OCI-M2 (cell line): ENCODE results near the gene RAP1GAP2.
"Not testable (repeated sequence)": the region's sequence is repeated elsewhere in the genome, so short reads cannot be mapped to it uniquely, and the experiment has no call there.

Source experiments
- DNase-seq: peaks from one replicate; lab custom pipeline; 2025; ENCODE audit not compliant: unreplicated experiment; lab: John Stamatoyannopoulos, UW

Gene RAP1GAP2

DNA sequence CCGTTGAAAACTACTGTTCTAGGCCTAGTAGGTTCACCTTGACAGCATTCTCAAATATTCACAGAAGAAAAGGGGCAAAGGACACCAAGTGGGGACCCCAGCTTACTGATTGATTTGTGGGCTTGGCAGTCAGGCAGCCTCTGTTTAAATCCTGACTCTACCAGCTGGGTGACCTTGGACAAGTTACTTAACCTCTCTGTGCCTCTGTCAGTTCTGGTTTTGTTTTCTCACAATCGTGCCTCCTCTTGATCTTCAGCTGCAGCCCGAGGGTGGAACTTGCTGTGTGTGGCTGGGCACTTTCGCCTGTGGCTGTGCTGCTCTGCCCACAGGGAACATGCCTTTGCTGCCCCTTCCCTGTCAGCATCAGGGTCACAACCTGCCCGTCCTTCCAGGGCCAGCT is 17.8 kb downstream of the RAP1GAP2 start:
- no peak for DNase-seq

GRCh38 chr17:2814481-2815341 is 18.5 kb downstream of the RAP1GAP2 start:
- DNase-seq: no peak

GRCh38 chr17:2815781-2816185 is 19.5 kb downstream of the RAP1GAP2 start:
- no peak for DNase-seq

DNA sequence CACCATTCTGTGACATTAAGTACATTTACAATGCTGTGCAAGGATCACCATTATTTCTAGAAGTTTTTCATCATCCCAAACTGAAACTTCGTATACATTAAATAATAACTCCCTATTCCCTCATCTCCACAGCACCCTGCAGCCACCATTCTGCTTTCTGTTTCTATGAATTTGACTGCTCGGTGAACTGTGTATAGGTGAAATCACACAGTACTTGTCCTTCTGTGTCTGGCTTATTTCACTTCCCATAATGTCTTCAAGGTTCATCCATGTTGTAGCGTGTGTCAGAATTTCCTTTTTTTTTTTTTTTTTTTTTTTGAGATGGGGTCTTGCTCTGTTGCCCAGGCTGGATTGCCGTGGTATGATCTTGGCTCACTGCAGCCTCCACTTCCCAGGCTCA is 20.4 kb downstream of the RAP1GAP2 start:
- DNase-seq: no peak

DNA sequence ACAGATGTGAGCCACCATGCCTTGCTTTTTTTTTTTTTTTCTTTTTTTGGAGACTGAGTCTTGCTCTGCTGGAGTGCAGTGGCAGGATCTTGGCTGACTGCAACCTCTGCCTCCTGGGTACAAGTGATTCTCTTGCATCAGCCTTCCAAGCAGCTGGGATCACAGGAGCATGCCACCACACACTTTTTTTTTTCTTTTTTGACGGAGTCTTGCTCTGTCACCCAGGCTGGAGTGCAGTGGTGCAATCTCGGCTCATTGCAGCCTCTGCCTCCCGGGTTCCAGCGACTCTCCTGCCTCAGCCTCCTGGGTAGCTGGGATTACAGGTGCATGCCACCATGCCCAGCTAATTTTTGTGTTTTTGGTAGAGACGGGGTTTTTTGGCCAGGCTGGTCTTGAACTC is 23.1 kb downstream of the RAP1GAP2 start:
- not testable (repeated sequence) for DNase-seq

- DNase-seq: no peak
These were observed 23.8 kb downstream of the RAP1GAP2 start for GRCh38 chr17:2819921-2820501.

DNA sequence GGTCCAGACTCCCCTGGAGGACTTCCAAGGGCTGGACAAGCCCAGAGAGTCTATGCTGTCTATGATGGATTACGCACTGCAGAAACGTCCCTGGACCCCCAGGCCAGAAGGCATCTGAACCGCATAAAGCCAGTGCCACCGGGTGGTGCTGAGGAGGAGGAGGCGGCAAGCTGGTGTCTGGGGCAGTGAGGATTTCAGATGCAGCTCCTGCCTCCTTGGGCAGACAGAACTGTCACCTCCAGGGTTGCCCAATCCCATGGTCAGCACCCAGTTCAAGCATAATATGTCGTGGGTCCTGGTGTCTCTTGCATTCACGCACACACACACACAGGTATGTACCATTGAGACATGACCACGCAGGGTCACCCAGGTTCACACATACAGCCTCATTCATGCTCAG is 25.6 kb downstream of the RAP1GAP2 start:
- DNase-seq: no peak

GRCh38 chr17:2822358-2822757 is 26.1 kb downstream of the RAP1GAP2 start:
- no peak for DNase-seq

DNA sequence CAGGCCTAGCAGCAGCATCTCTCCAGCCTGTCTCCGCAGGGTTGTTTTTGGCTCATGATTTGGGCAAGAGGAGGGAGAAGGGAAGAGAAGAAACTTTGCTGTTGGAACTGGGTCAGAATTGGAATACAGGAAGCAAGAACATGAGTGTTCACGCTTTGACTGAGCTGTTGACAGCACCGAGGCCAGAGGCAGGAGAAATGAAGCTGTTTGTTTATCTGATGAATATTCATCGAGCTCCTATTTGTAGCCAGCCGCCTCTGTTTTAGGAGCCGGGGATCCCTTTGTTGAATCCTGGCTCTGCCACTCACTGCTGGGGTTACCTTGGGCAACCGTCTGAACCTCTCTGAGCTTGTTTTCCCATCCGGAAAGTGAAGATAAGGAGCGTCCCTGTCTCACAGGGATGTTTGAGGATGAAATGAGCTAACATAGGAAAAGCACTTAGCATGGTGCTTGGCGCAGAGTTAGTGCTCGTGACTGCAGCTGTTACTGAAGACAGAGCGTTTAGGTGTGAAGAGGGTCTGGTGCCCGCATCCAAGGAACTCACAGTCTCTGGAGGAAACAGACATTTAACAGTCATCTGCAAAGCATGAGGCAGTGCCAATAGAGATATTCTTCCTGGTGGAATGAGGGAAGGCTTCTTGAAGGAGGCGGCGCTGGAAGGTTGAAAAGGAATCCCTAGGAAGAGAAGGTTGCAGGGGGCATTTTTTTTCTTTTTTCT is 29.2 kb downstream of the RAP1GAP2 start:
- no peak for DNase-seq

- DNase-seq: peak; percentile 20
These were observed 32.3 kb downstream of the RAP1GAP2 start for GRCh38 chr17:2828397-2829038.

DNA sequence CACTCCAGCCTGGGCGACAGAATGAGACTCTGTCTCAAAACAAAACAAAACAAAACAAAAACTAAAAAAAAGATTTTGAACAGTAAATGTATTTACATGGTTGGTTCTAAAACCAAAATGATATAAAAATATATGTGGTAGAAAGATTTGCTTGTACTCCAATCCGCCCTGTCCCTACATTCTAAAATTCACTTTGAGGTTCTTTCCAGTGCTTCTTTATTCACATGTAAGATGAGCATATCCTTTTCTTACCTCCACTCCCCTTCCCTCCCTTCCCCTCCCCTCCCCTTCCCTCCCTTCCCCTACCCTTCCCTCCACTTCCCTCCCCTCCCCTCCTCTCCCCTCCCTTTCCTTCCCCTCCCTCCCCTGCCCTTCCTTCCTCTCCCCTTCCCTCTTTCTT is 34.4 kb downstream of the RAP1GAP2 start:
- DNase-seq: no peak

DNA sequence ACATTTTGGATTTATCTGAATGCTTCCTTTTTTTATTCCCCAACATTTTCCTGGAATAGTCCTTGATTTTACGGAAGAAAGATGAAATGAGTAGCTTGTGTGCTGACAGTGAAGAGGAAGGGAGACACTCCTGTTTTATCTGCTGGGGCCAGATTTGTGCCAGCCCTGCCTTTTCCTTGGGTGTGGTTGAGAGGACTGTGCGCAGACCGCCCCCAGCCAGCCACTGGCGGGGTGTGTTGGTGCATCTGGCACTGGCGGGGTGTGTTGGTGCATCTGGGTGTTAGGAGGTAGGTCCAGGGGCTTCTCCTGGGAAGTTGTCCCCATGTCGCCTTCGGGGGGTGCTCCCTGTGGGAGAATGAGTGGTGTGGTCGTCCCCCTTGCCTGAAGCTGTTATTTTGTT is 39.5 kb downstream of the RAP1GAP2 start:
- no peak for DNase-seq

DNA sequence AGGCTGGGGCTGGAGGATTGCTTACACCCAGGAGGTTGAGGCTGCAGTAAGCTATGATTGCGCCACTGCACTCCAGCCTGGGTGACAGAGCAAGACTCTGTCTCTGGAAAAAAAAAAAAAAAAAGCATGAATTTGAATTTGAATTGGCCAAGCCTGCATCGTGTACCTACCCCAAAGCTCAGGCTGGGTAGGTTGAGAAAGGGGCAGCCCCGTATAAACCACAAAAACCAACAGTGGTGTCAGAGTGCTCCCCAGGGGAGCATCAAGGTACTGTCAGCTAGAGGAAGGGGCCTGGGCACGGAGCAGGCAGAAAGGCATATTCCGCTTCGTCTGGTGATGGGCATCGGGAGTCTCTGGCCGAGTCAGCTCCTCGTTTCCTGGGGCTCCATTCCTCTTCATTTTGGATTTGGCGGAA is 40.9 kb downstream of the RAP1GAP2 start:
- no peak for DNase-seq

GRCh38 chr17:2841606-2842005 is 45.4 kb downstream of the RAP1GAP2 start:
- DNase-seq: no peak

DNA sequence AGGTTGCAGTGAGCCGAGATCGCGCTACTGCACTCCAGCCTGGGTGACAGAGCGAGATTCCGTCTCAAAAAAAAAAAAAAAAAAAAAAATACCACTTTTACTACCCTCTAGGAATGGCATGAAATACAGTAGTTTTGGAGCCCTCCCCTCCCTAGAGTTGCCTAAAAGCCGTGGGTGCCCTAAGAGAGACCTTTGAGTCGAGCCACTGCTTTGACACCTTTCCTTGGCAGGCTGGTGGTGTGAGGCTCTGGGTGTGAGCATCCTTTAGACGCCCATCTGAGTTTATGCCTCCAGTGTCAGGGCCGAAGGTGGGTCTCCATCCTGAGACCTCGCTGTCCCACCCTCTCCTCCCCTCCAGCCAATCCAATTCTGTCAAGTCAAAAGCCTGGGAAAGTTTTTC is 46.2 kb downstream of the RAP1GAP2 start:
- DNase-seq: no peak

- DNase-seq: no peak
These were observed 48.2 kb downstream of the RAP1GAP2 start for GRCh38 chr17:2844416-2844815.

DNA sequence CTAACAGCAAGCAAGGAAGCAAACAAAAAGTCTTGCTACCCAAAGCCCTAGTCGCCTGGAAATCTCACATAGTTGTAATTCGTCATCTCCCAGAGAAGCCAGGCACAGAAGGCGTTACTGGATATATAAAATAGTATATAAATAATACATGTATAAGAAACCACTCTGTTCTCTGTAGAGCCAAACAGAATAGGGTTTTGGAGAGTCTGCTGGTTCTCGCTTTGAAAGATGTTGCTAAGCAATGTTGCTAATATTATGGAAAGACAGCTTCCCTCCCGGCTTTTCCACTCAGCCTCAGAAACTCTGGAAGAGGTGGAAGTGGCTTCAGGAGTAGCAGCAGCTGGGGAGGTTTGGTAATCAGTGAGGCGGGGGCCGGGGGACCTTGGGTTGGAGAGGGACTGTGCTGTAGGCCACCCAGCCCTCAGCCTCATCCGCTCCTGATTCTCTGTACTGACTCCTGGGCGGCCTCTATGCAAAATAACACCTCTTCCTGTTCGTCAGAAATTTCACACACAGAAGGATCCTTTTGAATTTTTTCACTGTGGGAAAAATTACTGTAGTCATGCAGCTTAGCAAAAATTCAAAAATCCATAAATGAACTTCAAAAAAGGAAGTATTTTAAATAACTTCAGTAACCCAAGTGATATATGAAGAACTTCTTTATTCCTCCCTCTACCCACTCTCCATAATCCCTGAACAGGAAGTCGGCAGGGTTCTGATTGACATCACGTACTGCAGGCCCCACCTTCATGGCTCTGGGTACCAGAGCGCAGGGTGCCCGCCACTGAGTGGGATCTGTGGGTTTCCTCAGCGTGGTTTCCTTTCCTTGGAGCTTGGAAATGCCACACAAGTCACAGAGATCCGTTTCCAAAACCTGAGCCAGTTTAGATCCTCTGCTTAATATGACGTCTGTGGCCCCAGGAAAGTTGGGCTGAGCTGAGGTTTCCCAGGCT is 51.4 kb downstream of the RAP1GAP2 start:
- DNase-seq: no peak

GRCh38 chr17:2849327-2849670 is 53.1 kb downstream of the RAP1GAP2 start:
- no peak for DNase-seq

GRCh38 chr17:2850991-2851390 is 54.8 kb downstream of the RAP1GAP2 start:
- no peak for DNase-seq

DNA sequence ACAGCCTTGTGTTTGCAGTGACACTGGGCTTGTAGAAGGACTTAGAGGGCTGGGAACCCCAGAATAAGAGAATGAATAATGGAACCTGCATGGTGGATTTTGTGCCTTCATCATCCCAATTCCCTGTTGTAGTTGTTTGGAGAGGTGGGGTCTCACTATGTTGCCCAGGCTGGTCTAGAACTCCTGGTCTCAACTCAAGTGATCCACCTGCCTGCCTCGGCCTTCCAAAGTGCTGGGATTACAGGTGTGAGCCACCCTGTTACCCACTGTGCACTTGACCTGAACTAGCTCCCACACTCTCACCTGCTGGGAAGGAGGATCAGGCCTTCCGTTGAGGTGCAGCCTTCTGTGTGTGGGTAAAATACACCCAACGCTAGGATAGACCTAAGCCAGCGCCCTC is 55.4 kb downstream of the RAP1GAP2 start:
- DNase-seq: no peak

DNA sequence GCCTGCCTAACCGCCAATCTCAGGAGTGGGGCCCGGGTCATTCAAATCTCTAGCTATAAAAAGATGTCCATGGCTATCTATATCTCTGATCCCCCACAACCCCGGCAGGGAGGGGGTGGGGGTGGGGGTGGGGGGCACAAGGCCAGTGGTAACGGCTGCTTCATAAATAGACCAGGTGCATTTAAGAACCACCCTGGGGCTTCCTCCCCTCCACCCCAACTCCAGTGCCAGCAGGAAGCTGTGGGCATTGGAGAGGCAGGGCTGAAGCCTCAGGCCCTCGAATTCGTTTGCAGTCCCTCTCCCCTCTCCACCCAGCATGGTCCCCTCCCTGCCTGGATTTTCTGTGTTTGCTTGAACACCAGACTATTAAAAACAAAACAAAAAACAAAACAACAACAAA is 56.0 kb downstream of the RAP1GAP2 start:
- no peak for DNase-seq
